BLaER1 (cell line): ENCODE data around the gene KCTD3.

Source experiments
- H3K27ac ChIP-seq: shearing (Covaris generic); formaldehyde crosslinking; 2 replicates; pipeline ENCODE4 v1.8.1; 2022
- H3K27me3 ChIP-seq: shearing (Covaris generic); formaldehyde crosslinking; 2 replicates; pipeline ENCODE4 v1.8.1; 2022
- H3K36me3 ChIP-seq: shearing (Covaris generic); formaldehyde crosslinking; 2 replicates; pipeline ENCODE4 v1.8.1; 2022
- H3K4me1 ChIP-seq: shearing (Covaris generic); formaldehyde crosslinking; 2 replicates; pipeline ENCODE4 v1.8.1; 2022
- H3K4me2 ChIP-seq: shearing (Covaris generic); formaldehyde crosslinking; 2 replicates; pipeline ENCODE4 v1.8.1; 2022
- H3K4me3 ChIP-seq: shearing (Covaris generic); formaldehyde crosslinking; 2 replicates; pipeline ENCODE4 v1.8.1; 2022
- H3K9ac ChIP-seq: shearing (Covaris generic); formaldehyde crosslinking; 2 replicates; pipeline ENCODE4 v1.8.1; 2022
- H3K9me3 ChIP-seq: shearing (Covaris generic); formaldehyde crosslinking; 2 replicates; pipeline ENCODE4 v1.8.1; 2022
- H4K20me1 ChIP-seq: shearing (Covaris generic); formaldehyde crosslinking; 2 replicates; pipeline ENCODE4 v1.8.1; 2022
- Cebpa-rat ChIP-seq: shearing (Covaris generic); IDR thresholded peaks from 2 replicates; pipeline ENCODE4 v1.8.1; 2022

KCTD3 gene

DNA sequence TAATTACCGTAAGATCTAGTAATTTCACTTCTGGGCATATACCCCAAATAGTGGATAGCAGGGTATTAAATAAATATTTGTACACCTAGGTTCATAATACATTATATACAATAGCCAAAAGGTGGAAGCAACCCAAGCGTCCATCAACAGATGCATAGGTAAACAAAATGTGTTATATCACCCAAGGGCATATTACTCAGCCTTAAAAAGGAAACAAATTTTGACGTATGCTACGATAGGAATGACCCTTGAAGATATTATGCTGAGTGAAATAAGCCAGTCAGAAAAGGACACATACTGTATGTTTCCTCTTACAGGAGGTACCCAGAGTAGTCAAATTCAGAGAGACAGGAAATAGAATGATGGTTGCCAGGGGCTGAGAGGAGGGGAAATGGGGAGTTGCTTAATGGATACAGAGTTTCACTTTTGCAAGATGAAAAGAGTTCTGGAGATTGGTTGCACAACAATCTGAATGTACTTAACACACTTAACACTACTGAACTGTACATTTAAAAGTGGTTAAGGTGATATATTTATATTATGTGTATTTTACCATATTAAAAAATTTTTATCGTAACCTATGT is 36.6 kb upstream of the KCTD3 start:
- no peaks in the 10 kb centered on the region for H3K27me3 ChIP-seq
- H3K4me3 ChIP-seq: no peak overlapping the region
- no peak for TF ChIP-seq Cebpa-rat
- H3K4me1 ChIP-seq: no peaks in the 10 kb centered on the region
- H3K9me3 ChIP-seq: peaks cover 13% of the 10 kb centered on the region
- no peak overlapping the region for H3K27ac ChIP-seq
- no peak overlapping the region for H3K9ac ChIP-seq
- H3K36me3 ChIP-seq: no peaks in the 10 kb centered on the region
- no peaks in the 10 kb centered on the region for H4K20me1 ChIP-seq
- no peak overlapping the region for H3K4me2 ChIP-seq

- no peak overlapping the region for H3K4me2 ChIP-seq
Measured at GRCh38 chr1:215539803-215540570, 27.1 kb upstream of the KCTD3 start.

GRCh38 chr1:215542301-215542700 is 24.8 kb upstream of the KCTD3 start:
- Histone ChIP-seq H4K20me1 (no peaks in the 10 kb centered on the region), H3K36me3 (no peaks in the 10 kb centered on the region), H3K4me3 (no peak overlapping the region), H3K27me3 (no peaks in the 10 kb centered on the region), H3K4me1 (peaks cover 17% of the 10 kb centered on the region), H3K4me2 (no peak overlapping the region), H3K27ac (no peak overlapping the region), H3K9me3 (peaks cover 19% of the 10 kb centered on the region; the same call in 1 of the 2 replicates), H3K9ac (no peak overlapping the region)
- TF ChIP-seq Cebpa-rat: no peak

More at GRCh38 chr1:215539803-215540570, 27.1 kb upstream of the KCTD3 start:
- no peak overlapping the region for H3K4me3 ChIP-seq
- H4K20me1 ChIP-seq: no peaks in the 10 kb centered on the region
- H3K27me3 ChIP-seq: no peaks in the 10 kb centered on the region
- no peak for TF ChIP-seq Cebpa-rat
- no peaks in the 10 kb centered on the region for H3K36me3 ChIP-seq
- H3K9ac ChIP-seq: no peak overlapping the region
- peaks cover 17% of the 10 kb centered on the region for H3K4me1 ChIP-seq
- peaks cover 18% of the 10 kb centered on the region; the same call in 1 of the 2 replicates for H3K9me3 ChIP-seq
- no peak overlapping the region for H3K27ac ChIP-seq

GRCh38 chr1:215543191-215543606 is 23.9 kb upstream of the KCTD3 start:
- peak overlapping the region; percentile 40; the same call in 1 of the 2 replicates for H3K27ac ChIP-seq

DNA sequence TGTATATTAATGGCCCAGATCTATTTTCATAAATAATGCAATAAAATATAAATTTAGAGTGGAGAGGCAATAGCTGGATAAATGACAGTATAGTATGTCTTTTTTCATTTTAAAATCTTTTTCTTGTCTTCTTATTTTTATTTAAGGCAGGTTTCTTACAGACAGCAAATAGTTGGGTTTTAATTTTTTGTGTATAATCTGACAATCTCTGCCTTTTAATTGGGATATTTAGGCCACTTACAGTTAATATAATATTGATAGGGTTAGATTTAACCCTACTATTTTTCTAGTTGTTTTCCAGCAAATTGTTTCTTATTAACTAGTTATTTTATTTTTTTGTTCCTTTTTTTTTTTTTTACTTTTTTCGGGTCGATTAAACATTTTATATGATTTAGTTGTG is 23.3 kb upstream of the KCTD3 start:
- Histone ChIP-seq H3K27ac (no peak overlapping the region), H3K36me3 (no peaks in the 10 kb centered on the region), H3K27me3 (no peaks in the 10 kb centered on the region), H3K9ac (no peak overlapping the region), H3K4me1 (peaks cover 17% of the 10 kb centered on the region), H4K20me1 (no peaks in the 10 kb centered on the region), H3K4me2 (peak overlapping the region; percentile 53), H3K9me3 (peaks cover 19% of the 10 kb centered on the region; the same call in 1 of the 2 replicates), H3K4me3 (no peak overlapping the region)
- no peak for TF ChIP-seq Cebpa-rat

More at GRCh38 chr1:215543191-215543606, 23.9 kb upstream of the KCTD3 start:
- Histone ChIP-seq H3K4me2 (peak overlapping the region; percentile 53), H3K9me3 (peaks cover 19% of the 10 kb centered on the region; the same call in 1 of the 2 replicates), H4K20me1 (no peaks in the 10 kb centered on the region), H3K4me1 (peaks cover 17% of the 10 kb centered on the region), H3K36me3 (no peaks in the 10 kb centered on the region), H3K27me3 (no peaks in the 10 kb centered on the region), H3K9ac (no peak overlapping the region), H3K4me3 (no peak overlapping the region)
- TF ChIP-seq Cebpa-rat: peak; percentile 88

GRCh38 chr1:215544566-215544965 is 22.5 kb upstream of the KCTD3 start:
- no peak for TF ChIP-seq Cebpa-rat
- Histone ChIP-seq H3K9me3 (peaks cover 19% of the 10 kb centered on the region; the same call in 1 of the 2 replicates), H3K36me3 (no peaks in the 10 kb centered on the region), H3K27me3 (no peaks in the 10 kb centered on the region), H3K27ac (no peak overlapping the region), H3K4me1 (peaks cover 17% of the 10 kb centered on the region), H3K4me3 (no peak overlapping the region), H4K20me1 (no peaks in the 10 kb centered on the region), H3K9ac (no peak overlapping the region), H3K4me2 (no peak overlapping the region)

- Histone ChIP-seq H3K4me3 (no peak overlapping the region), H3K4me2 (no peak overlapping the region), H3K27ac (no peak overlapping the region), H4K20me1 (no peaks in the 10 kb centered on the region), H3K27me3 (no peaks in the 10 kb centered on the region), H3K9ac (no peak overlapping the region), H3K36me3 (no peaks in the 10 kb centered on the region), H3K9me3 (peaks cover 19% of the 10 kb centered on the region; the same call in 1 of the 2 replicates), H3K4me1 (peaks cover 14% of the 10 kb centered on the region)
- TF ChIP-seq Cebpa-rat: no peak
Measured at GRCh38 chr1:215545096-215545495, 22.0 kb upstream of the KCTD3 start.

DNA sequence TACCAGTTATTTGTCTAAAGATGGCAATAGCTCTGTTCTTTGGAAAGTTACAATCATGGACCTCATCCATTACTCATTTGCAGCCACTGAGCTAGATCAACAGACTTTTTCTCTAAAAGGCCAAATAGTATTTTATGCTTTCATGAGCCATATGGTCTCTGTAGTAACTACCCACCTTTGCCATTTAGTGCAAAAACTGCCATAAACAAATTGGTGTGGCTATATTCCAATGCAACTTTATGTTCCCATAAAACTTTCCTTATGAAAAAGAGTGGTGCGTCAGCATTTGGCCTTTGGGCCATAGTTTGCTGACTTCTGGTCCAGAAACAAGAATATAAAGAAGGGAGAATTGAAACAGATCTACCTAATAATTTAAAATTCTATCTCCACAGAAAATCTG is 20.1 kb upstream of the KCTD3 start:
- no peaks in the 10 kb centered on the region for H4K20me1 ChIP-seq
- TF ChIP-seq Cebpa-rat: no peak
- H3K9ac ChIP-seq: no peak overlapping the region
- no peak overlapping the region for H3K4me2 ChIP-seq
- H3K27me3 ChIP-seq: no peaks in the 10 kb centered on the region
- peaks cover 12% of the 10 kb centered on the region for H3K4me1 ChIP-seq
- no peak overlapping the region for H3K4me3 ChIP-seq
- H3K36me3 ChIP-seq: no peaks in the 10 kb centered on the region
- peaks cover 19% of the 10 kb centered on the region; the same call in 1 of the 2 replicates for H3K9me3 ChIP-seq
- no peak overlapping the region for H3K27ac ChIP-seq

GRCh38 chr1:215551806-215552205 is 15.3 kb upstream of the KCTD3 start:
- Histone ChIP-seq H3K9me3 (peaks cover 16% of the 10 kb centered on the region), H3K27ac (no peak overlapping the region), H3K9ac (no peak overlapping the region), H4K20me1 (no peaks in the 10 kb centered on the region), H3K4me2 (no peak overlapping the region), H3K27me3 (no peaks in the 10 kb centered on the region), H3K36me3 (no peaks in the 10 kb centered on the region), H3K4me1 (no peaks in the 10 kb centered on the region), H3K4me3 (no peak overlapping the region)
- TF ChIP-seq Cebpa-rat: no peak

- TF ChIP-seq Cebpa-rat: no peak
- Histone ChIP-seq H3K27me3 (no peaks in the 10 kb centered on the region), H4K20me1 (no peaks in the 10 kb centered on the region), H3K4me2 (no peak overlapping the region), H3K4me1 (no peaks in the 10 kb centered on the region), H3K36me3 (no peaks in the 10 kb centered on the region), H3K4me3 (no peak overlapping the region), H3K9ac (no peak overlapping the region), H3K9me3 (peaks cover 16% of the 10 kb centered on the region), H3K27ac (no peak overlapping the region)
Measured at GRCh38 chr1:215554865-215555264, 12.2 kb upstream of the KCTD3 start.
